Right renal cortex interstitium (tissue), 3 donors: ENCODE measurements around the gene ARL16. TPM values are rescaled to one million over a fixed set of nuclear protein-coding genes. Genes with fewer than 3 reads are reported as not detected.
A peak's percentile ranks its signal among the peaks of the same experiment; 100 is the strongest.

Experiments
- DNase-seq, 3 donors: peaks; one replicate each; pipeline ENCODE4 v3.0.0-alpha.2; 2013; ENCODE audit warnings: low read depth in 3 of 3, low spot score in 2 of 3
- polyA plus RNA-seq, 3 donors: library from polyadenylated mRNA; unstranded; fragments of 120-200 nt; gene quantifications; one replicate each; pipeline ENCODE4 v1.2.1, GENCODE V29; 2013; ENCODE audit not compliant: insufficient read length in 3 of 3

The ARL16 gene
- polyA plus RNA-seq, 3 donors, result 38.8 to 50.9 (median 44.0) TPM

GRCh38 chr17:81648013-81648706, 35.4 kb downstream of the ARL16 start:
- no peak for DNase-seq

- DNase-seq, result no peak
These were observed 36.0 kb downstream of the ARL16 start for GRCh38 chr17:81647640-81648012.

GRCh38 chr17:81646869-81647600, 36.6 kb downstream of the ARL16 start:
- no peak for DNase-seq

GRCh38 chr17:81644976-81645952, 38.3 kb downstream of the ARL16 start:
- DNase-seq, result no peak

GRCh38 chr17:81644496-81644895, 39.1 kb downstream of the ARL16 start:
- DNase-seq, result no peak

GRCh38 chr17:81641825-81642489, 41.6 kb downstream of the ARL16 start:
- no peak for DNase-seq

- no peak for DNase-seq
These were observed 43.6 kb downstream of the ARL16 start for GRCh38 chr17:81640011-81640410.

GRCh38 chr17:81638683-81639082, 44.9 kb downstream of the ARL16 start:
- DNase-seq, result no peak

- peak; percentile 65 to 72 (median 69) for DNase-seq
These were observed 46.9 kb downstream of the ARL16 start, which contains the start of the genes NPLOC4 and TSPAN10 for GRCh38 chr17:81636505-81637288. Gene NPLOC4 (minus strand): TSS chr17:81637112. CDS start chr17:81636930, 182 bp downstream. Gene TSPAN10 (plus strand): TSS chr17:81637196. CDS start chr17:81642413, 5,217 bp downstream.

- DNase-seq, result no peak
These were observed 47.6 kb downstream of the ARL16 start for GRCh38 chr17:81635973-81636504.

GRCh38 chr17:81635431-81635830, 48.2 kb downstream of the ARL16 start:
- DNase-seq, result no peak

GRCh38 chr17:81631482-81631881, 52.1 kb downstream of the ARL16 start:
- DNase-seq, result no peak

Other genes starting within 250 kb of the ARL16 start
- 1,000 to 10,000 TPM; 2,985 to 3,420 (median 3,066) TPM for gene ACTG1, start 171.0 kb downstream of the ARL16 start, polyA plus RNA-seq
- 1 to 10 TPM in 2 of 3 donors, under 1 TPM in 1; 1.00 to 1.2 (median 1.1) TPM for gene FSCN2, start 155.4 kb downstream of the ARL16 start, polyA plus RNA-seq
- gene FAAP100, start 131.4 kb downstream of the ARL16 start, polyA plus RNA-seq, result 10 to 100 TPM; 17.0 to 18.1 (median 17.4) TPM
- 10 to 100 TPM; 51.7 to 55.7 (median 52.5) TPM for gene NPLOC4, start 46.7 kb downstream of the ARL16 start, polyA plus RNA-seq
- gene TSPAN10, start 46.6 kb downstream of the ARL16 start, polyA plus RNA-seq, result 1 to 10 TPM; 2.3 to 4.5 (median 2.3) TPM
- 10 to 100 TPM; 11.6 to 14.9 (median 12.7) TPM for gene PDE6G, start 27.3 kb downstream of the ARL16 start, polyA plus RNA-seq
- gene OXLD1, start 17.2 kb downstream of the ARL16 start, polyA plus RNA-seq, result 10 to 100 TPM; 13.3 to 16.2 (median 14.9) TPM
- gene CCDC137, start 17.1 kb downstream of the ARL16 start, polyA plus RNA-seq, result 10 to 100 TPM; 11.4 to 12.3 (median 11.4) TPM
- 10 to 100 TPM; 83.0 to 88.6 (median 86.7) TPM for gene HGS, start 214 bp upstream of the ARL16 start, polyA plus RNA-seq
- gene MRPL12, start 19.6 kb upstream of the ARL16 start, polyA plus RNA-seq, result 10 to 100 TPM; 38.3 to 44.0 (median 43.9) TPM
- 10 to 100 TPM; 10.7 to 13.9 (median 11.3) TPM for gene SLC25A10, start 28.5 kb upstream of the ARL16 start, polyA plus RNA-seq
- gene GCGR, start 120.4 kb upstream of the ARL16 start, polyA plus RNA-seq, result 1 to 10 TPM; 5.7 to 8.3 (median 7.6) TPM
- 10 to 100 TPM; 60.4 to 76.8 (median 65.9) TPM for gene MCRIP1, start 149.5 kb upstream of the ARL16 start, polyA plus RNA-seq
- gene PPP1R27, start 151.3 kb upstream of the ARL16 start, polyA plus RNA-seq, result under 1 TPM in 2 of 3 donors, not detected in 1; 0.17 to 0.26 TPM
- 100 to 1,000 TPM; 445 to 458 (median 450) TPM for gene P4HB, start 176.7 kb upstream of the ARL16 start, polyA plus RNA-seq
- gene ARHGDIA, start 187.5 kb upstream of the ARL16 start, polyA plus RNA-seq, result 100 to 1,000 TPM; 132 to 153 (median 145) TPM
- 10 to 100 TPM; 67.4 to 69.3 (median 68.9) TPM for gene ALYREF, start 207.8 kb upstream of the ARL16 start, polyA plus RNA-seq
- 10 to 100 TPM; 58.0 to 86.9 (median 77.8) TPM for gene ANAPC11, start 207.9 kb upstream of the ARL16 start, polyA plus RNA-seq
- gene NPB, start 218.4 kb upstream of the ARL16 start, polyA plus RNA-seq, result 1 to 10 TPM in 2 of 3 donors, under 1 TPM in 1; 0.96 to 1.4 (median 1.1) TPM
- gene PCYT2, start 227.6 kb upstream of the ARL16 start, polyA plus RNA-seq, result 10 to 100 TPM; 45.8 to 49.9 (median 47.7) TPM
- 10 to 100 TPM in 1 of 3 donors, 1 to 10 TPM in 2; 8.6 to 10.3 (median 10.0) TPM for gene SIRT7, start 234.4 kb upstream of the ARL16 start, polyA plus RNA-seq
- gene MAFG, start 243.9 kb upstream of the ARL16 start, polyA plus RNA-seq, result 10 to 100 TPM; 10.4 to 12.3 (median 11.9) TPM